GM23338 (cell line): ENCODE results near the gene PTGR3. TPM values are rescaled to one million over a fixed set of nuclear protein-coding genes. Genes with fewer than 3 reads are reported as not detected.

Source experiments
- ATAC-seq: fragments of 200-7000 bp; cut with Tn5 transposase; 3 replicates; pipeline ENCODE4 v1.9.1; 2020
- DNase-seq: peaks from one replicate; pipeline ENCODE4 v3.0.0-alpha.2; 2015; ENCODE audit warnings: low spot score
- H2AFZ ChIP-seq: fragments of 200-600 bp; sonication (generic); 2 replicates; pipeline ENCODE4 v1.8.0; 2016; ENCODE audit warnings: antibody characterized with exemption, mild to moderate bottlenecking, moderate library complexity
- H3F3A ChIP-seq: fragments of 200-600 bp; sonication (generic); replicated peaks from 2 replicates; pipeline ENCODE4 v1.8.0; 2017; ENCODE audit warnings: antibody characterized with exemption, mixed run types, low read depth
- H3K27ac ChIP-seq: fragments of 200-600 bp; sonication (generic); 2 replicates; pipeline ENCODE4 v1.6.1; 2016; ENCODE audit warnings: low read depth
- H3K27me3 ChIP-seq: fragments of 200-600 bp; sonication (generic); 2 replicates; pipeline ENCODE4 v1.8.0; 2016; ENCODE audit warnings: mild to moderate bottlenecking, mixed run types, moderate library complexity; ENCODE audit not compliant: insufficient read depth
- H3K36me3 ChIP-seq: fragments of 200-600 bp; sonication (generic); 2 replicates; pipeline ENCODE4 v1.8.0; 2016; ENCODE audit warnings: mild to moderate bottlenecking; ENCODE audit not compliant: insufficient read depth
- H3K4me1 ChIP-seq: fragments of 200-600 bp; sonication (generic); 2 replicates; pipeline ENCODE4 v1.8.0; 2016; ENCODE audit warnings: mild to moderate bottlenecking, moderate library complexity; ENCODE audit not compliant: insufficient read depth
- H3K4me2 ChIP-seq: fragments of 200-600 bp; sonication (generic); 2 replicates; pipeline ENCODE4 v1.7.1; 2017; ENCODE audit warnings: mixed run types
- H3K4me3 ChIP-seq: fragments of 200-600 bp; sonication (generic); 2 replicates; pipeline ENCODE4 v1.6.1; 2016; ENCODE audit warnings: mixed run types
- H3K79me2 ChIP-seq: fragments of 200-600 bp; sonication (generic); replicated peaks from 2 replicates; pipeline ENCODE4 v1.8.0; 2017; ENCODE audit warnings: mild to moderate bottlenecking; ENCODE audit not compliant: insufficient read depth
- H3K9me2 ChIP-seq: fragments of 200-600 bp; sonication (generic); 2 replicates; pipeline ENCODE4 v1.8.0; 2017; ENCODE audit not compliant: insufficient read depth
- H4K20me1 ChIP-seq: fragments of 200-600 bp; sonication (generic); replicated peaks from 2 replicates; pipeline ENCODE4 v1.8.0; 2017; ENCODE audit warnings: mild to moderate bottlenecking; ENCODE audit not compliant: insufficient read depth
- H3K27ac Mint-ChIP-seq: 2 replicates; pipeline ENCODE4 v1.8.0; 2020; ENCODE audit warnings: inconsistent platforms, mild to moderate bottlenecking, moderate library complexity, mixed read lengths
- H3K27me3 Mint-ChIP-seq: 3 replicates; pipeline ENCODE4 v1.8.0; 2022; ENCODE audit warnings: low read depth, mild to moderate bottlenecking, moderate library complexity, mixed read lengths, inconsistent platforms; ENCODE audit not compliant: insufficient read depth, poor library complexity
- H3K36me3 Mint-ChIP-seq: 3 replicates; pipeline ENCODE4 v1.8.0; 2021; ENCODE audit warnings: low read depth, mild to moderate bottlenecking, inconsistent platforms, moderate library complexity, mixed read lengths
- H3K4me1 Mint-ChIP-seq: 3 replicates; pipeline ENCODE4 v1.8.0; 2020; ENCODE audit warnings: mild to moderate bottlenecking, inconsistent platforms, mixed read lengths
- H3K4me3 Mint-ChIP-seq: 3 replicates; pipeline ENCODE4 v1.8.0; 2021; ENCODE audit warnings: moderate library complexity, mild to moderate bottlenecking, inconsistent platforms, mixed read lengths
- H3K9me3 Mint-ChIP-seq: 3 replicates; pipeline ENCODE4 v1.8.0; 2020; ENCODE audit warnings: moderate library complexity, mild to moderate bottlenecking, inconsistent platforms, mixed read lengths
- ETS1 ChIP-seq: IDR thresholded peaks from 2 replicates; pipeline ENCODE4 v1.6.1; 2016; ENCODE audit warnings: antibody characterized with exemption
- EZH2 ChIP-seq: fragments of 200-600 bp; sonication (generic); IDR thresholded peaks from one replicate; pipeline ENCODE4 v1.8.0; 2017; ENCODE audit warnings: antibody characterized with exemption, mild to moderate bottlenecking, low read depth; ENCODE audit not compliant: unreplicated experiment
- EZH2phosphoT487 ChIP-seq: fragments of 200-600 bp; sonication (generic); IDR thresholded peaks from one replicate; pipeline ENCODE4 v1.8.1; 2018; ENCODE audit warnings: antibody characterized with exemption; ENCODE audit not compliant: unreplicated experiment
- JUNB ChIP-seq: IDR thresholded peaks from one replicate; pipeline ENCODE4 v1.6.1; 2016; ENCODE audit warnings: antibody characterized with exemption; ENCODE audit not compliant: unreplicated experiment
- NANOG ChIP-seq: IDR thresholded peaks from 2 replicates; pipeline ENCODE4 v1.6.1; 2016; ENCODE audit warnings: antibody characterized with exemption, borderline replicate concordance
- POLR2AphosphoS5 ChIP-seq: IDR thresholded peaks from 2 replicates; pipeline ENCODE4 v1.6.1; 2016; ENCODE audit warnings: antibody characterized with exemption, low read depth
- REST ChIP-seq: IDR thresholded peaks from one replicate; pipeline ENCODE4 v1.6.1; 2018; ENCODE audit warnings: antibody characterized with exemption; ENCODE audit not compliant: unreplicated experiment
- ZNF114 ChIP-seq: fragments of 250-450 bp; sonication (Bioruptor Pico); IDR thresholded peaks from 2 replicates; pipeline ENCODE4 v1.5.0; 2020; ENCODE audit warnings: mild to moderate bottlenecking, moderate library complexity
- ZNF331 ChIP-seq: fragments of 250-450 bp; sonication (Bioruptor Pico); IDR thresholded peaks from 2 replicates; pipeline ENCODE4 v1.5.0; 2020; ENCODE audit warnings: low read depth, mild to moderate bottlenecking, moderate library complexity
- ZNF462 ChIP-seq: fragments of 250-450 bp; sonication (Bioruptor Pico); IDR thresholded peaks from 2 replicates; pipeline ENCODE4 v1.5.0; 2020; ENCODE audit warnings: mild to moderate bottlenecking, moderate library complexity
- polyA plus RNA-seq: library from polyadenylated mRNA; unstranded; fragments of >200 nt; fragmentation: Nextera tagmentation; extraction: Ambion mirVana; gene quantifications from 2 replicates; pipeline ENCODE4 v1.2.1, GENCODE V29; 2016
- total RNA-seq: library from RNA; depleted of rRNA; stranded (reverse); fragments of >200 nt; shearing (Covaris generic); gene quantifications from 2 replicates; pipeline ENCODE4 v1.2.3, GENCODE V29; 2014

The PTGR3 gene
- total and polyA plus RNA-seq, 2 experiments from 2014 or later = 0.84 to 1.5 TPM

GRCh38 chr18:75183973-75184493, 24.9 kb downstream of the PTGR3 start (continued):
- TF ChIP-seq REST = no peak

- H4K20me1 ChIP-seq = no peaks in the 10 kb centered on the region
- Mint-ChIP-seq H3K4me3 (no peak overlapping the region), H3K36me3 (no peaks in the 10 kb centered on the region), H3K27ac (no peak overlapping the region), H3K27me3 (no peaks in the 10 kb centered on the region), H3K4me1 (peaks cover 18% of the 10 kb centered on the region), H3K9me3 (no peaks in the 10 kb centered on the region)
- ATAC-seq (no peak), DNase-seq (no peak)
- H3K27ac ChIP-seq = no peak overlapping the region
- no peaks in the 10 kb centered on the region for H3K79me2 ChIP-seq
- no peaks in the 10 kb centered on the region for H3K9me2 ChIP-seq
- H3F3A ChIP-seq = no peaks in the 10 kb centered on the region
- H3K27me3 ChIP-seq = no peaks in the 10 kb centered on the region
- no peaks in the 10 kb centered on the region for H3K4me1 ChIP-seq
- H3K4me2 ChIP-seq = no peak overlapping the region
- no peaks in the 10 kb centered on the region for H3K36me3 ChIP-seq
- no peak overlapping the region for H3K4me3 ChIP-seq
- no peak overlapping the region for H2AFZ ChIP-seq
- TF ChIP-seq ZNF331 (CRISPR knock-in tag) = no peak
- no peak for TF ChIP-seq POLR2AphosphoS5
- TF ChIP-seq EZH2 = no peak
- TF ChIP-seq EZH2phosphoT487 = no peak
- TF ChIP-seq JUNB = no peak
- no peak for TF ChIP-seq ETS1
- no peak for TF ChIP-seq ZNF114 (CRISPR knock-in tag)
- TF ChIP-seq REST = no peak
- TF ChIP-seq NANOG = no peak
- no peak for TF ChIP-seq ZNF462 (CRISPR knock-in tag)
Observed at GRCh38 chr18:75183524-75183923, 25.4 kb downstream of the PTGR3 start.
